HG03108 (cell line): ENCODE measurements around the gene TAL1.

Experiments used
- ATAC-seq: cut with Tn5 transposase; IDR thresholded peaks from one replicate; pipeline ENCODE4 v1.9.1; 2021; ENCODE audit warnings: moderate library complexity; ENCODE audit not compliant: unreplicated experiment

TAL1 gene

DNA sequence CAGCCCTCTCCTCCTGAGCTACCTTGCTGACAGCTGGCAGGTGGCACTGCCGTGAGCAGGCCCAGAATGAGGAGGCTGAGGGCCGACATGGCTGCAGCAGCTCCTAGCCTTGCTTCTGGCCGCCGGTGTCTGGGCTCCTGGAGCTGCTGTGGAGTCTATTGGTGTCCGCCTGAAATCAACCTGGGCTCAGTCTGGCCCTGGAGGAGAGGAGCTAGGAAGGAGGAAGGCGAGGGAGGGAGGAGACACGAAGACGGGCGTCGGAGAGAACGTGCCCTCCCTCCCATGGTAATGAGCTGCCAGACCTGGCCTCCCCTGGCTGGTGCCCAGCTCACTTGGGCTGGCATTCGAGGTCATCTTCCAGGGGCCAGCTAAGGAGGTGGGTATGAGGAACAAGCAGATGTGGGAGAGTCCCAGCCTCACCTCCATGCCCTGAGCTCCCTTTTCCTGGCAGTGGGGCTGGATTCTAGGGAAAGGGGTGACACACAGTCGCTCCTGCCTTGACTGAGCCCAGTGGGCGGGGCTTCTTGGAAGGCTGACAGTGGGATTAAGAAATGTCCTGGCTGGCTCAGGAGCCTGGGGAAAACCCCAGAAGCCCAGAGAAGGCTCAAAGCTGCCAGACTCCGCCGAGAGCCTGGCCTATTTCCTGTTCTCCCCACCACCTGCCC is 42.0 kb downstream of the TAL1 start, which contains the start of gene PDZK1IP1:
Gene PDZK1IP1 (minus strand): TSS at position 193 of the 665 bp plus-strand sequence. CDS start 104 bp downstream, at position 89.
- ATAC-seq = no peak

- ATAC-seq = no peak
Observed at GRCh38 chr1:47188791-47189785, 42.9 kb downstream of the TAL1 start.

DNA sequence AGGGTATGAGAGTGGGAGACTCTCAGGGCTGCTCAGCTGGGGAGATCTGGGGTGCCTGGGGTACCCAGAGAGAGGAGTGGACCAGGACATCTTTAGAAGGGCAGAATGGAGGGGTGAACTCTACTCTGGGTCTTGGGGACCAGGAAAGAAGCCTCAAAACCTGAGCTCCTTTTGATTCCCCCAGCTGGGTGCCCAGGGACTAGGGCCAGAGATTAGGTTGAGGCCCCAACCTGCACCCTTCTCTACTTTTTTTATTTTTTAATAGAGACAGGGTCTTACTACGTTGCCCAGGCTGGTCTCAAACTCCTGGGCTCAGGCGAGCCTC is 44.1 kb downstream of the TAL1 start:
- ATAC-seq = no peak

- no peak for ATAC-seq
Observed at GRCh38 chr1:47187231-47187925, 44.6 kb downstream of the TAL1 start.

GRCh38 chr1:47186267-47187185 is 45.5 kb downstream of the TAL1 start:
- no peak for ATAC-seq

GRCh38 chr1:47184822-47185677 is 47.0 kb downstream of the TAL1 start:
- ATAC-seq = no peak

DNA sequence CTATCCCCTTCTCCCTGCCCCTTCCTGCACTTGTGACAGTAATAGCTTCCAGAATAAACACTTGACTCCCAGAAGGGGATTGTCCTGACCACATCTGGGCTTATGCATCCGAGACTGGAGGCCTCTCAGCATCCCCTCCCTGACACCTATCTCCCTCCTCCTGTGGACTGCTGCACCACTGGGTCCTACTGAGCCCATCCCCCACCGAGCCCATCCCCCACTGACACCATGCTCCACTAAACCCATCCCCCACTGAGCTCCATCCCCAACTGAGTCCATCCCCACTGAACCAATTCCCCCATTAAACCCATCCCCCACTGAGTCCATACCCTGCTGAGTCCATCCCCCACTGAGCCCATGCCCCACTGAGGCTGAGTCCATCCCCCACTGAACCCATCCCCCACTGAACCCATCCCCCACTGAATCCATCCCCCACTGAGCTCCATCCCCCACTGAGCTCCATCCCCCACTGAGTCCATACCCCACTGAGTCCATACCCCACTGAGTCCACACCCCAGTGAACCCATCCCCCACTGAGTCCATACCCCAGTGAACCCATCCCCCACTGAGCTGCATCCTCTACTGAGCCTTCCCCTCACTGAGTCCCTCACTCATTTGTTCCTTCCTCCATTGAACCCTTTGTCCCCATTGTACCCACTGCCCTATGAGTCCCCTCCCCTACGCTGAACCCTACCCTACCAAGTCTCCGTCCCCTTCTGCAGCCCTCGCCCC is 47.8 kb downstream of the TAL1 start:
- ATAC-seq = no peak

- no peak for ATAC-seq
Observed at GRCh38 chr1:47183308-47184089, 48.5 kb downstream of the TAL1 start.

DNA sequence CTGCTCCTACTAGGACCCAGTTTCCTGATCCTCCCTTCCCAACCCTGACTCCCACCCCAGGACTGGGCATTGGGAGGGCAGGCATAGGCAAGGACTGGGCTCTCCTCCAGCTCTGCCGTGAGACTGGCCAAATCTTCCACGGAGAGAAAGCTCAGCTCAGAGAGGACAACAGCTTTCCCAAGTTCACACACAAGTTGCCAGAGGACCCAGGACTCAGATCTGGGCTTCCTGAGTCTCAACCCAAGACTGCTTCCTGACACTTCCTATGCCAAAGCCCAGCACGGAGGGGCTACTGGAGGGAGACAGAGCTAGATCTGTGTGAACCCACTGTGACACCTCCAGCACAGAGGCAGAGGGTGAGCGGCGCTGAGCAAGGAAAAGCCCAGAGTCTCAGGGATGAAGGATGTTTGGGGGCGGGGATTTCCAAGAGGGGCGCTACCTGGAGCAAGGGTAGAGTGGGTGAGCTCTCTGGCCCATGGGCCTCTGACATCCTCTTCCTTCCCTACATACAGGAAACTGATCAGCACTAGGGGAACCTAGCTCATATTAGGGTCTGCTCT is 49.3 kb downstream of the TAL1 start:
- ATAC-seq = no peak

DNA sequence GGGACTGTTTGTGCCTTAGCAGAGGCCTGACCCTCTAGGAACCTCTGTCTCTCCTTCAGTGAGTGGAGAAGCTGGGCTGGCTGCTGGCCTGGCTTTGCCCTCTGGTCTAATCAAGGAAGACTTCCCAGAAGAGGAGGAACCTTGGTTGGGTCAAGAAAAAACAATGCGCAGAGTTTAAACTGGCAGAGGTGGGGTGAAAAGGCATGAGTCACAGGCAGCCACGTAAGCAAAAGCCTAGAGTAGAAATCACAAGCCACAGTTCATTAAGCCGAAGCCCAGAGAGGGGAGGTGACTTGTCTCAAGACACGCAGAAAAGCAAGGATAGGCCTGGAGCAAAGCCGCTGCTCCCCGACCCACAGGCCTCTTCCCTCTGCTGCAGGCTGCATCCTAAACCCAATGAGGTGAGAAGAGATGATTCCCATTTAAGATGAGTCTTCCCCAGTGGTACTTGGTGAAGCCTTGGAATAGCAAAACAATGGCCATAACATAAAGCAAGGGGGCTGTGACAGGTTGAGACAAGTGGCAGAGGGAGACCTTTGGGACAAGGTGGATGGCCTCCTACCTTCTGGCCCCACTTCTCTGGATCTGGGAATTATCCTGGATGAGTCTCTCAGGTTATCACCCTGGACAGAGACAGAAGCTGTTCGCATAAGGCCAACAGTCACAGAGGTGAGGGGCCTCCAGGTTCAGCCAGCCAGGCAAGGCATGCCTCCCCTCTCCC is 49.9 kb downstream of the TAL1 start:
- ATAC-seq = no peak

- no peak for ATAC-seq
Observed at GRCh38 chr1:47181095-47181954, 50.7 kb downstream of the TAL1 start.

DNA sequence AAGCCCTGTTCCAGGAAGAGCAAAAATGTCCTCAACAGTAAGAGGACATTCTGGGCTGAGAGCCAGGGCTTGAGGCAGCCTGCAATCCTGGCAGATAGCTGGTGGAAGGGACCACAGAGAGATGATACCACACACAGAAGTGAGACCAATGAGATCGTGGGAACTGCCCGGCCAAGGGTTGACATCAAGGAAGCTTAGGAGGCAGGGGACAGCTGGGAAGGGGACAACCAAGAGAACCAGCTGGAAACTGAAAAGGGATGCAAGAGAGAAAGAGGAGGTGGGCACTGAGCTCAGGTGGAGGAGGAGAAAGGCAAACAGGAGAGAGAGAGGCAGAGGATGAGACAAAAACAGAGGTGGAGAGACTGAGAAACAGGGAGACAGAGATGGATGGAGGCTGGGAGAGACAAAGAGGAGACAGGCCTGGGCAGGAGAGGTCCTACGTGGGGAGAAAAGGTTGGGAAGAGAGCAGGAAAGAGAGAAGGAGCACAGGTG is 51.4 kb downstream of the TAL1 start:
- no peak for ATAC-seq

DNA sequence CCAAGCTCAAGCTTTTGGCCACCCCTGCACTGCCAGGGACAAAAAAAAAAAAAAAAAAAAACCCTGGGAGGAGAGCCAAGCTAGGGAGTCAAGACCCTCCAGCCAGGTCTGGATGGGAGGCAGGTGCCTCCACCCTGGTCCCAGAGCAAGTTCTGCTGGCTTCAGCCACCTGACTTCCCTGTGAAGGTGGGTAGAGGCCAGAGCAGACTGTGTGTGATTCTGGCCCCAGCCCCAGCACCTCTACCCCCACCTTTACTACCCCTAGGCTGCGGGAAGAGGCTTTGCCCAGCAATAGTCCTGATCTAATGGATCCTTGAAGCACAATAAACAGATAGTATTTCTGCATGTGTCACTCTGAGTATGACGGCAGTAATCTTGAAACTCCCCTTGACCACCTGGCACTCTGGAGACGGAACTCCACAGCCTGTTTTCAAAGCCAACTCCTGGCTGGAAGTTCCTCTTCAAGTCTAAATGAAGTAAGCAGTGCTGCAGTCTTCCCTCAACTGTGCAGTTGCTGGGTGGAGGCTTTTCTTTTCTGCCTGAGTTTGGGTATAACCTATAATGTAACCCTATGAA is 51.9 kb downstream of the TAL1 start:
- no peak for ATAC-seq

DNA sequence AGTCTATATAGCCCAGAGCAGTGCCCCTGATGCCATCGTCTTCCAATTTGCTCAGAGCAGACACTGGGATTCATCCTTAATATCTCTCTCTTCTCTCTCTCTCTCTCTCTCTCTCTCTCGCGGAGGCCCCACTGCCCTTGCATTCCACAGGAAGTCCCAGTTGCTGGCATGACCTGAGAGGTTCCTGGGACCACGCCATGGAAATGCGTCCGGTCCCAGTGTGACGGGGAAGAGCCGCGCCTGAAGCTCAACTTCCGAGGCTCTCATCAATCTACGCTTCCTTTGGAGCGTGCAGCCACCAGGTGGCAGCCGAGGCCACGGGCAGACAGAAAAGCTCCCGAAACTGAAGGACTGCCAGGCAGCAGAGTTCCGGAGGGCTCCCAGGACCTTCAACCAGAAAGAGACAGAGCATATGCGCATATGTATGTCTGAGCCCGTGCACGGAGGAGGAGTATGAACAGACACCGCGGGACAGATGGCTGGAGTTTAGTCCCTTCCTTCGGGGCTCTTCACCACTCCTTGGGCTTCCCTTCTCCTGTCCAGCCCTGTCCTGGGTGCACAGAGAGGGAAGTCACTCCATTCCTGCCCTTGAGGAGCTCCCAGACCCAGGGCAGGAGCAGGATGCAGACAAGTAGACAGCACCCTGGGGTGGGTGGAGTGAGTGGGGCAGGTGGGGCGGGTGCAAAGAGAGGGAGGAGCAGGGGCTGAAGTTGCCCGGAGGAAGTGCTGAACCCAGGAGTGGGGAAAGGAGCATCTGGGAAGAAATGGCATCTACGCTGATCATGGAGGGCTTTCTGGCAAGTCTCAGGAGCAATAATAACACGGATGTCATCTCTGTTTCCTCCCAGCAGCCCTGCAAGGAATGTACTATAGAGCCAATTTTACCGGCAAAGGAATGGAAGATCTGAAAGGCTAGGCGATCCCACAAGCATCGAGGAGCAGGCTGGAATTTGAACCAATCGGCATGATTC is 52.7 kb downstream of the TAL1 start:
- peak; percentile 87 for ATAC-seq

DNA sequence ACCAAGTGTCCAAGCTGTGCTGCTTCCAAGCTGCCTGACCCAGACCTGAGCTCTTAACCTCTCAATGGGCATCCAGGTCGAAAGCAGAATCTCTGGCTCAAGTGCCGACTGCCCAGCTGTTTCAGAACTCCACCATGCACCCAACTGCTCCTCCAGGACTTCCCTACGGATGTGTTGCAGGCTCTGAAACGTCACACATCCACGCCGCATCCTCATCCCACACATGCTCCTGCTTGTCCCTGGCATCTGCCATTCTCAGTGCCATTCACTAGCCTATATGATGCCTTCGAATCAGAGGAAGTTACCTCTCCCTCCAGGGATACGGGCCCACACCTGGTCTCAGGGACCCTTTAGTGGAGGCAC is 53.4 kb downstream of the TAL1 start:
- no peak for ATAC-seq
